K562 (cell line): ENCODE measurements around the gene TMEM243. TPM values are rescaled to one million over a fixed set of nuclear protein-coding genes. Genes with fewer than 3 reads are reported as not detected.

Source experiments
- ATAC-seq: fragments of 200-7000 bp; cut with Tn5 transposase; 3 replicates; pipeline ENCODE4 v1.9.1; 2020; ENCODE audit warnings: moderate library complexity
- BruUV-seq: library from RNA; stranded (reverse); fragments of 400-500 nt; replicated peaks from 2 replicates; lab custom pipeline; 2021; lab: Mats Ljungman, UMichigan
- CTCF ChIA-PET: fragments of 300-600 bp; formaldehyde crosslinking; extraction: SDS; loops from one replicate; lab custom pipeline; 2021; ENCODE audit warnings: low intra/inter-chr PET ratio; lab: Yijun Ruan, JAX
- POLR2A ChIA-PET: fragments of 300-600, 350-650 bp; sonication (Branson Sonifier 250); formaldehyde crosslinking; extraction: SDS; loops from one replicate; lab custom pipeline; 2021; ENCODE audit warnings: antibody characterized with exemption, inconsistent platforms; lab: Yijun Ruan, JAX
- DNase-seq, 4 experiments: peaks; one replicate each; pipeline versions ENCODE4 v3.0.0 to v3.0.0-alpha.2; 2011 to 2018; ENCODE audit warnings: low spot score in 3 of 4, mixed read lengths in 3 of 4; ENCODE audit errors: extremely low read depth in 1 of 4
- FAIRE-seq: peaks from 2 replicates; lab custom pipeline; 2011; peaks lifted over from hg19 to GRCh38; lab: Jason Lieb, UNC
- H2AFZ ChIP-seq: 2 replicates; pipeline ENCODE4 v1.6.0; 2011; ENCODE audit warnings: low read depth, low read length, control low read depth, inconsistent platforms
- H3K27ac ChIP-seq: fragments of 200-600 bp; 3 replicates; pipeline ENCODE4 v1.8.0; 2011; ENCODE audit warnings: low read depth, mild to moderate bottlenecking, control low read depth, inconsistent platforms, low read length, moderate library complexity, mixed read lengths; ENCODE audit errors: extremely low read depth
- H3K27me3 ChIP-seq, 2 experiments: fragments of 300-600 bp in 1 of 2; 2 replicates in 1 of 2; 3 replicates in 1 of 2; pipeline versions ENCODE4 v1.6.0 to v1.8.0; 2011; ENCODE audit warnings: inconsistent platforms in 2 of 2, low read length in 2 of 2, mild to moderate bottlenecking in 1 of 2, mixed read lengths in 1 of 2, moderate library complexity in 1 of 2; ENCODE audit not compliant: control insufficient read depth in 2 of 2, insufficient read depth in 2 of 2
- H3K36me3 ChIP-seq: fragments of 300-600 bp; 3 replicates; pipeline ENCODE4 v1.8.0; 2011; ENCODE audit warnings: mild to moderate bottlenecking, low read length, inconsistent platforms; ENCODE audit not compliant: control insufficient read depth, insufficient read depth
- H3K4me1 ChIP-seq, 2 experiments: fragments of 200-600 bp in 1 of 2; replicated peaks in 1 of 2; 2 replicates in 1 of 2; 3 replicates in 1 of 2; pipeline versions ENCODE4 v1.5.1 to v1.8.0; 2011; ENCODE audit warnings: inconsistent platforms in 2 of 2, low read length in 2 of 2, mild to moderate bottlenecking in 1 of 2, mixed read lengths in 1 of 2, moderate library complexity in 1 of 2; ENCODE audit not compliant: control insufficient read depth in 2 of 2, insufficient read depth in 2 of 2
- H3K4me2 ChIP-seq: 2 replicates; pipeline ENCODE4 v1.6.1; 2011; ENCODE audit warnings: low read length, control low read depth, inconsistent platforms, mixed read lengths; ENCODE audit not compliant: insufficient read depth
- H3K4me3 ChIP-seq: fragments of 200-600 bp; sonication (generic), shearing (Covaris generic); 2 replicates; pipeline ENCODE4 v1.5.1; 2016; ENCODE audit warnings: control low read depth, inconsistent platforms
- H3K79me2 ChIP-seq: fragments of 200-600 bp; 3 replicates; pipeline ENCODE4 v1.8.0; 2011; ENCODE audit warnings: low read length, inconsistent platforms; ENCODE audit not compliant: control insufficient read depth, insufficient read depth
- H3K9ac ChIP-seq, 2 experiments: 2 replicates each; pipeline versions ENCODE4 v1.6.0 to v1.6.1; 2011; ENCODE audit warnings: low read depth in 2 of 2, low read length in 2 of 2, control low read depth in 1 of 2, inconsistent platforms in 1 of 2, mild to moderate bottlenecking in 1 of 2, mixed read lengths in 1 of 2; ENCODE audit not compliant: insufficient read depth in 1 of 2
- H3K9me1 ChIP-seq: one replicate; pipeline ENCODE4 v1.6.0; 2011; ENCODE audit warnings: inconsistent platforms, mild to moderate bottlenecking, low read length, moderate library complexity; ENCODE audit not compliant: control insufficient read depth, insufficient read depth
- H3K9me3 ChIP-seq: replicated peaks from 2 replicates; pipeline ENCODE4 v1.5.1; 2011; ENCODE audit warnings: low read depth, low read length, inconsistent platforms; ENCODE audit not compliant: control insufficient read depth, insufficient read depth
- H4K20me1 ChIP-seq: replicated peaks from 2 replicates; pipeline ENCODE4 v1.6.1; 2011; ENCODE audit warnings: low read length, inconsistent platforms, mixed read lengths; ENCODE audit not compliant: control insufficient read depth, insufficient read depth
- AFF1 ChIP-seq, 2 experiments: fragments of 450-650 bp; IDR thresholded peaks; 2 replicates each; pipeline ENCODE4 v1.6.1; 2018; ENCODE audit warnings: mild to moderate bottlenecking in 2 of 2, low read depth in 1 of 2; ENCODE audit not compliant: partially characterized antibody in 2 of 2
- BACH1 ChIP-seq: fragments of 200-800 bp; sonication (Bioruptor generic); IDR thresholded peaks from 2 replicates; pipeline ENCODE4 v1.6.1; 2016; ENCODE audit warnings: missing genetic modification characterization, missing compliant biosample characterization
- BHLHE40 ChIP-seq: IDR thresholded peaks from 2 replicates; pipeline ENCODE4 v1.6.1; 2011; ENCODE audit warnings: low read length, improper control_type of control experiment
- C11orf30 ChIP-seq: fragments of 450-650 bp; IDR thresholded peaks from 2 replicates; pipeline ENCODE4 v1.6.1; 2016; ENCODE audit warnings: low read depth, mild to moderate bottlenecking
- CREB3L1 ChIP-seq: fragments of 450-650 bp; IDR thresholded peaks from 2 replicates; pipeline ENCODE4 v1.6.1; 2014; ENCODE audit warnings: low read depth, mild to moderate bottlenecking, moderate library complexity, borderline replicate concordance
- KDM1A ChIP-seq, 2 experiments: fragments of 450-650 bp; IDR thresholded peaks; 2 replicates each; pipeline ENCODE4 v1.6.1; 2016; ENCODE audit warnings: mild to moderate bottlenecking in 2 of 2
- MAFG ChIP-seq: fragments of 450-650 bp; conservative IDR thresholded peaks from 2 replicates; pipeline ENCODE4 v1.6.1; 2016; ENCODE audit warnings: missing genetic modification characterization, missing compliant biosample characterization
- NFE2 ChIP-seq: IDR thresholded peaks from 2 replicates; pipeline ENCODE4 v1.6.1; 2014; ENCODE audit warnings: antibody characterized with exemption, low read depth
- TAF1 ChIP-seq: IDR thresholded peaks from 2 replicates; pipeline ENCODE4 v1.6.1; 2011; ENCODE audit warnings: mild to moderate bottlenecking, low read length, moderate library complexity; ENCODE audit not compliant: insufficient read depth, control insufficient read depth, severe bottlenecking; ENCODE audit errors: extremely low read depth
- U2AF2 ChIP-seq: fragments of 200-400 bp; formaldehyde crosslinking; optimal IDR thresholded peaks from 2 replicates; pipeline ENCODE3; 2017; ENCODE audit warnings: low read depth, mild to moderate bottlenecking, low read length
- ZNF224 ChIP-seq: sonication (generic); formaldehyde crosslinking; IDR thresholded peaks from 2 replicates; pipeline ENCODE4 v1.8.0; 2022; ENCODE audit warnings: mild to moderate bottlenecking, missing genetic modification reagents
- ZNF395 ChIP-seq: fragments of 200-800 bp; sonication (Bioruptor generic); IDR thresholded peaks from 2 replicates; pipeline ENCODE4 v1.6.1; 2017; ENCODE audit warnings: missing genetic modification characterization, missing compliant biosample characterization
- ZNF583 ChIP-seq: fragments of 250-450 bp; sonication (Bioruptor Pico); IDR thresholded peaks from 2 replicates; pipeline ENCODE4 v1.4.0; 2020
- WGBS: fragments of 100-300 bp; shearing (Covaris generic); methylation state at CpG from one replicate; pipeline ENCODE4 v1.1.6; 2016; ENCODE audit warnings: low coverage, mixed read lengths; ENCODE audit not compliant: insufficient coverage; ENCODE audit errors: missing lambda C conversion rate; 5-methylcytosine and 5-hydroxymethylcytosine counted together
- in situ Hi-C: fragments of 300-500 bp; cut with MboI; formaldehyde crosslinking; loops from 4 replicates; pipeline ENCODE4 v1.15.0; 2018; ENCODE audit warnings: inconsistent platforms, mixed read lengths
- intact Hi-C: fragments of 100-400 bp; cut with micrococcal nuclease; formaldehyde crosslinking; loops from 2 replicates; pipeline ENCODE4 v1.14.2; 2022
- polyA plus RNA-seq, 8 experiments: library from polyadenylated mRNA; depleted of rRNA in 4 of 8; stranded (reverse) in 5 of 8; unstranded in 3 of 8; fragments of >200 nt; fragmentation: Nextera tagmentation in 2 of 8; fragmentation: Illumina TruSeq in 1 of 8; extraction: Ambion mirVana in 2 of 8; extraction: Trizol in 1 of 8; gene quantifications; 2 replicates each; pipeline versions ENCODE4 v1.2.1 to v1.2.3, GENCODE V29; 2011 to 2014; ENCODE audit warnings: inconsistent platforms in 1 of 8, missing spikeins in 1 of 8
- total RNA-seq, 7 experiments: library from RNA; depleted of rRNA in 6 of 7; stranded (reverse); fragments of >200 nt in 6 of 7; fragmentation: Illumina TruSeq in 2 of 7; extraction: Trizol in 2 of 7; gene quantifications; 2 replicates each; pipeline versions ENCODE4 v1.2.1 to v1.2.3, GENCODE V29; 2011 to 2021; ENCODE audit warnings: low replicate concordance in 1 of 7

Gene TMEM243
- total and polyA plus RNA-seq, 9 of the 15 experiments (the other 6 are each of a cell fraction or from before 2014, with no cell fraction given) = 3.9 to 8.6 (median 6.1) TPM

GRCh38 chr7:87220734-87221215, 1.2 kb upstream of the TMEM243 start (continued):
- TF ChIP-seq NFE2 (peak; percentile 74; the same call in 1 of the 2 replicates), C11orf30 (peak; percentile 98), BHLHE40 (no peak), ZNF395 (no peak), MAFG (tag) (peak; percentile 97)

GRCh38 chr7:87220026-87220733, 648 bp upstream of the TMEM243 start:
- no peaks in the 10 kb centered on the region for H4K20me1 ChIP-seq
- ChIA-PET POLR2A (interaction anchor here (0.7 to 2.7 kb wide), 5 partner anchors 8 to 1103 kb away, joined by 3 to 12 read pairs (median 4); partner anchors contain the start of gene DMTF1), CTCF (interaction anchor here (0.7 kb wide), 1 partner anchor 287 kb away, joined by 3 read pairs; no protein-coding TSS in a partner anchor)
- FAIRE-seq (no peak), ATAC-seq (peak; percentile 75), DNase-seq (peak; percentile 54 to 62 (median 58))
- no peaks in the 10 kb centered on the region for H3K79me2 ChIP-seq
- peak overlapping the region; percentile 93 for H2AFZ ChIP-seq
- peak overlapping the region; percentile 81 for H3K4me2 ChIP-seq
- in situ Hi-C loops (no loop called here), intact Hi-C loops (no loop called here)
- H3K27ac ChIP-seq = no peak overlapping the region
- H3K36me3 ChIP-seq = no peaks in the 10 kb centered on the region
- peak overlapping the region; percentile 38 to 88; a peak in 3 of 4 replicates for H3K9ac ChIP-seq
- no peaks in the 10 kb centered on the region for H3K9me1 ChIP-seq
- under 1% methylated on average over 70 of the region's 75 CpGs for WGBS
- H3K27me3 ChIP-seq = peaks cover 24 to 29% of the 10 kb centered on the region in 2 experiments; a peak in 4 of 5 replicates
- no TSS peak for BruUV-seq
- peak overlapping the region; percentile 61 for H3K4me3 ChIP-seq
- peaks cover 11 to 18% of the 10 kb centered on the region in 2 experiments; a peak in 4 of 5 replicates for H3K4me1 ChIP-seq
- H3K9me3 ChIP-seq = no peaks in the 10 kb centered on the region
- TF ChIP-seq BACH1 (tag) = no peak
- peak in 1 of 2 experiments; percentile 74; a peak in 2 of 4 replicates for TF ChIP-seq KDM1A (IDR thresholded peaks at IDR 0.05)
- no peak for TF ChIP-seq ZNF583 (CRISPR knock-in tag)
- no peak for TF ChIP-seq AFF1 (IDR thresholded peaks at IDR 0.05; ENCODE audit: low read depth in 1 of 2, partially characterized antibody in 2 of 2)
- no peak for TF ChIP-seq U2AF2
- no peak for TF ChIP-seq ZNF224 (CRISPR knock-in tag)
- TF ChIP-seq CREB3L1 = no peak
- no peak for TF ChIP-seq TAF1
